GM19463 (cell line): ENCODE measurements around the gene NCBP3.
"Not testable (repeated sequence)": the region's sequence is repeated elsewhere in the genome, so short reads cannot be mapped to it uniquely, and the experiment has no call there.

Experiments
- ATAC-seq: cut with Tn5 transposase; IDR thresholded peaks from one replicate; pipeline ENCODE4 v1.9.1; 2021; ENCODE audit warnings: mild to moderate bottlenecking, moderate library complexity; ENCODE audit not compliant: unreplicated experiment

The NCBP3 gene

DNA sequence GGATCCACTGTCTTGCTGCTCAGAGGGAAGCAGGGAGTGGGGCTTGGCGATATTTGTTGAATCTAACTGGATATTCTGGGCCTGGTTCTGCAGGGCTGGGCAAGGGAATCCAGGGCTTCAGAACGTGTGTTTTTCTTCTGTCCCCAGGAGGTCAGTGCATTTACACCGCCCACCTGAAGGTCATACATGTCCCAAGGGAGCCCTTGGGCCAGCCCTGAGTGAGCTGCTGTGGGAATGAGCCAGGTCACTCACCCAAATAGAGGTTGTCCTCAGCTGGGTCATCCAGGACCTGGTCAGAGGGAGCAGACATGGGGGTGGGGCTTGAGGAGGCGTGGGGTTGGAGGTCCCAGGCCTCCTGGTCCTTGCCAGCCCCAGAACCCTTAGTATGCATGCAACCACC lies 36.2 kb upstream of the NCBP3 start:
- ATAC-seq = no peak

DNA sequence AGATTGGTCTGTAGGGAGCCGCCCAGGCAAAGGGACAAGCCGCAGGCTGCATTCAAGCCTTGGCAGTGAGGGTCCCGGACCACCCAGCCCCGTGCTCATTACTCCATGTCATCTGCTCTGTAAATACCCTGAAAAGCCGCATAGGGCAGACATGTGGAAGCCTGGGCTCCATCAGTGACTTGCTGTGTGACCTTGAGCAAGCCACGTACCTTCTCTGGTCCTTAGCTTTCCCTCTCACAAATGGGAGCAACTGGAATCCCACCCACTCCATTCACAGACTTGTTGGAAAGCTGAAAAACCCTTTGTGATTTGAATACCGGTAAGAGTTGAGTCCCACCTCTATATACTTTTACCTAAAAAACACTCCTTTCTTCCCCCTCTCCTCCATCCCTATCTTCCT lies 34.9 kb upstream of the NCBP3 start:
- ATAC-seq = no peak

DNA sequence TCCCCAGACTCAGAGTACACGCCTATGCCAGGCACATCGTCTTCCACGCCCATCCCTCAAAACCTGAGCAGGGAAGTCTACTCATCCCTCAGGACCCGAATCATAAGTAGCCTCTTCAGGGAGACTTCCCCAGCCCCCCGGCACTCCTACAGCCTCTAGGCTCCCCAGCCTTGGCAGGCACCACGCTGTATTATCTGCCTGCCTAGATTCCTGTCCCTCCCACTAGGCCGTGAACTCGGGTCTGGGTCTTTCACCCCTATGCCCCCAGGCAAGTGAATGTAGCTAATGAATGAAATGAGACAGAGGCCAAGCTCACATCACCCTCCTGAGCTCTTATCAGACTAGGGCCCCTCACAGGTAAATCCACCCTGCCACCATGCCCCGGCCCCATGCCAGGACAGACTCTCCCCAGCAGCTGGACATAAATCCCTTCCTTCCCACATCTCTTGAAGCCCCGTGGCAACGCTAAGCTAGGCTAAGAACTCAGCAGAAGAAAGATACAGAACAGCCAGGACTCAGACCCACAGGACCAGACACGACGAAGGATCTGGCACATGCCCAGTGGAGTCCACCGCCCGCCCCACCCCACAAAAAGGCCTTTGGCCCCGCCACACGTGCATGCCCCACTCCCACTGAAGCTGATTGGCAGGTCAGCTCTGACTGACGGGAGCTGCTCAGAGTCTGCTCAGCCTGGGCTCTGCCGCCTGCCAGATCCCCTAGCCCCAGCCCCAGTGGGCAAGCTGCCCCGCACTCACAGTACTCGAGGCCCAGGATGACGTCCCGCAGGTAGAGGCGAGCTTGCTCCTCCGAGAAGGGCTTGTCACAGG lies 33.8 kb upstream of the NCBP3 start:
- no peak for ATAC-seq

DNA sequence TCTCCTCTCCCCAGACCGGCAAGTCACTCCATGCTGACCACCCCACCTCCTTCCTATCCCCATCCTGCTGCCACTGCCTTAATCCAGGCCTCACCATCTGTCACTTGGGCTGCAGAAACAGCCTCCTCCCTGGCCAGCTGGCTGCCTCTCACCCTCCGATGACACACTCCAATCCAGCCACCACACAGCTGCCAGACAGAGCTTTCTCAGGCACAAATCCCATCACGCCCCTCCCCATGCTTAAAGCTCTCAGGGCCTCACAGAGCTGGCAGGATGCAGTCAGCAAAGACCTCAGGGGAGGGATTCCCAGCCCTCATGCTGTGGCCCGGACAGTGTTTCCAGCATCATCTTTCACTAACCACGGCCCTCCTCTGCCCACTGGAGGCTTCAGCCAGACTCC lies 33.1 kb upstream of the NCBP3 start:
- no peak for ATAC-seq

DNA sequence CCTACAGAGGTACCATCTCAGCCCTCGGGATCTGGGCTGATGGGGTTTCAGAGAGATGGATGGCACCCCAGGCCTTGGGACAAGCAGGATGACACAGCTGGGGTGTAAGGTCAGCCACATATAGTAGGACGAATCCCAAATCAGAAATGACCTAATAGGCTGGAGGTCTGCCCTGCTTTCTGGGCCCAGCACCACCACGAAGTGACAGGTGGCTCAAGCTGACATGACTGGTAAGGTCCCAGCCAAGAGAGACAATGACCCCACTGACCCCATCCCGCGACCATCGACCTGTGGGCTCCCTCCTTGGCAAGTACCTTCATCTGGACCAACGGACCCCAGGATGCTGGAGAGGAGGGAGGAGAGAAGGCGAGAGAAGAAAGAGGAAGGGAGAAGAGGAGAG lies 31.2 kb upstream of the NCBP3 start:
- no peak for ATAC-seq

DNA sequence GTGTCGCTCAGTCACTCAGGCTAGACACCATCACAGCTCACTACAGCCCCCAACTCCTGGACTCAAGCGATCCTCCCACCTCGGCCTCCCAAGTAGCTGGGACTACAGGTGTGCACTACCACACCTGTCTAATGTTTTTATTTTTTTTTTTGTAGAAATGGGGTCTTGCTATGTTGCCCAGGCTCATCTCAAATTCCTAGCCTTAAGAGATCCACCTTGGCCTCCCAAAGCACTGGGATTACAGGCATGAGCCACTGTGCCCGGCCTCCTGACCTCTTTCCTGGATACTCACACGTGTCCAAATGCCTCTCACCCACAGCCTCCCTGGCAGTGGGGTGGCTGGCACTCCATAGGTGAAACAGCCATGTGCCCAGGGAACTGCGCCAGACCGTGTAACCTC lies 29.3 kb upstream of the NCBP3 start:
- no peak for ATAC-seq

DNA sequence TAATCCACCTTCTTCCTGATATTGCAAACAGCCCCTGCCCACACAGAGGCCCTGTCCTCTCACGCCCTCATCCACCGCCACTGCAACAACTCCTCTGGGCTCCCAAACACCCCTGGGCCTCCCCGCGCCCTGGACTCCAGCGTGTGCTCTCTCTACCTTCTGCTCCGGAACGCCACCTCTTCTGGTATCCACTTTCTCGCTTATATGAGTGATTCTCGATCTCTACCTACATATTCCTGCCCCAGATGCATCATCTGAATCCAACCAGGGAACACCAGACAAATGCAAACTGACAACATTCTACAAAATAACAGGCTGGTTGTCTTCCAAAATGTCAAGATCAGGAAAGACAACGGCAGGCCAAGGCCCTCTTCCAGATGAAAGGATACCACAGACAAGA lies 27.8 kb upstream of the NCBP3 start:
- no peak for ATAC-seq

DNA sequence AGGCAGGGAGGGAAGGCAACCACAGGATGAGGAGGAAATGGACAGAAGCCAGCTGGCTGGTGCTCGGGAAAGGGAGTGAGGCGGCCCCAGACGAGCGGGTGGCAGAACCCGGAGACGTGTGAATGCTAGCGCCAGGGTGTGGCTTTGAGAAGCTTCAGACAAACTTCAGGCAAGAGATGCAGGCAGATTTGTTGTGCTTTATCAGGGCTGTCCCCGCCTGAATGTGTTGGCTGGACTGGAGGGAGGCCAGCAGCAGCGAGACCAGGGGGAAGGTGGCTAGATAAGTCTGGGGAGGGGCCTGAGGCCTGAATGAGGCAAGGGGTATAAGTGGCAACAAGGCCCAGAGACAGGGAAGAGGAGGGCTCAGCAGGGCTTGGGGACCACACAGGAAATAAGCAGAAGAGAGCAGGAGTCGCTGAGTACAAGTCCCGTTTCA lies 24.8 kb upstream of the NCBP3 start:
- ATAC-seq = no peak

DNA sequence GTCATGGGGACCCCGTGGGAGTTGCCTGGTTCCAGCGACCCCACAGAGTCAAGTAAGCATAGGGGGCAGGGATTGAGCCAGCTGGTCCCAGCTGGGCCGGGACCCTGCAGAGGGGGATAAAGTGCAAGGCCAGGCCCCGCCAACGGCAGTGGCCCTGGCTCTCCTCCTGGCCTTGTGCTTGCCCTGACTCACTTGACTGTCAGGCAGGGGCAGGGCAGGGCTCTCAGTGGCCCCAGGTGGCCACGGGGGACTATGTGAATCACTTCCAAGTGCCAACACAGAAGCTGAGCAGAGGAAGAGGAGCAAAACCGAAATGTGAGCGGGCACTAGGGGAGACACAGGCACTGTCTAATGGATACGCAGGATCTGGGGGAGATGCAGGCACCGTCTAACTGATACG lies 21.6 kb upstream of the NCBP3 start:
- no peak for ATAC-seq

DNA sequence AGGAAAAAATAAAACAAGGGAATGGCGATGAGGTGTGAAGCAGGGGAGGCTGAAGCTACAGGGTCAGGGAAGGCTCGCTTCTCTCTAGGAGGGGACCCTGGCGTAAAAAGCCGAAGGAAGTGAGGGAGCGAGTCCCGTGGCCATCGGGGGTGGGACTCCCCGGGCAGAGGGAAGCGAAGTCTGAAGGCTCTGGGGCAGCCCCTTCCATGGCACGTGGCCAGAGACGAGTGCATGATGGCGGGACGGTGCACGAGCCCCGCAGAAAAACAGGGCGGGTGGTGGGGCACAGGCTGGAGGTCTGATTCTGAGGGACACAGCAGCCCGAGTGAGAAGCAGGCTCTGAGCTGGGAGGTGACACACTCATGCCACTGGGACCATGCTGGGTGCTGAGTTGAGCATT lies 21.1 kb upstream of the NCBP3 start:
- ATAC-seq = no peak

DNA sequence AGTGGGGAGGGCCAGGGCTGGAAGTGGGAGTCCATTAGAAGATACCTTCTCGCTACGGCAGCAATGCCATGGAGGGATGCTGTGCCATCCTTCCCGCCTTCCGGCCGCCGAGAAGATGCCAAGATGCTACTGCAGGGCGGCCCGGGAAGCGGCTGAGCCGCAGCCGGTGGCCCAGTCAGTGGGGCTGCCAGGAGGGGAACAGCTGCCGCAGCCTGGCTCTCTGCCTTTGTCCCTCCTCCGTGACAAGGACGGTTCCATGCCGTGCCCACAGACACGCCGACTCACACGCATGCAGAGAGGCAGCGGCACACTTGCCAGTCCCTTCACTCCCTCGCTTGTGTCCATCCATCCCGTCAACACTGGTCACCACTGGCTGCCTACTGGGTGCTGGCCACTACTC lies 20.2 kb upstream of the NCBP3 start:
- no peak for ATAC-seq

DNA sequence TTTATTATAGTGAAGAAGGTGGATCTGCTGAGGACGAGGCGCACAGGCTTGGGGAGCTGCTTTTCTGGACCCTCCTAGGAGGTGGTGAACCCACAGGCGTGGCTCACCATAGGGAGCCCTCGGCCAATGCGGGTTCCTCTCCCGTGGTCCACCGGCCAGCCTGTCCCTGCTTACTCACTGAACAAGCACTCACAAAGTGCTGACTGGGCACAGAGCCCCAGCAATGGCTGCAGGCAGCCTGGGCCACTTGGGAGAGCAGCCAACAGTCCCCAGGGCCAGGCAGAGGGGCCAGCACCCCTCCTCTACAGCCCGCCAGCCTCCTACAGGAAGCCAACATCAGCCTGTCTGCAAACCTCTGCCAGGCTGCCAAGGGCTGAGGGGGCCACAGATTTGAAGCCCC lies 19.1 kb upstream of the NCBP3 start:
- no peak for ATAC-seq

DNA sequence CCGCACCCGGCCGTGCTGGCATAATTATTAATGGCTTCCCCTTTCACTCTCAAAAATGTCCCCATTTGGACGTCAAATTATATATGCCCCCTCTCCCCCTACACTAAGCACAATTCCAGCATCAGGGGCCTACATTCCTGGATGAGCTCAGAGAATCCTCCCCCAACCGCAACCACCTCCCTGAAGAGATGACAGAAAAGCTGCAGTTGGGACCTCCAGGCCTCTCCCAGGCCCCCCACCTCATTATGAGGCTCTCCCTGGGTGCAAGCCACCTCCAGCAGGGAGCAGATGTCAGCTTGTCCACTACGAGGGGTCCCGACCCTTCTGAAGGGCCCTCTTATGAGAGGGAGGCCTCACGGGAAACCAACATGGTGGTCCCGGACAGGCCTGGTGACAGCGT lies 18.5 kb upstream of the NCBP3 start:
- no peak for ATAC-seq

DNA sequence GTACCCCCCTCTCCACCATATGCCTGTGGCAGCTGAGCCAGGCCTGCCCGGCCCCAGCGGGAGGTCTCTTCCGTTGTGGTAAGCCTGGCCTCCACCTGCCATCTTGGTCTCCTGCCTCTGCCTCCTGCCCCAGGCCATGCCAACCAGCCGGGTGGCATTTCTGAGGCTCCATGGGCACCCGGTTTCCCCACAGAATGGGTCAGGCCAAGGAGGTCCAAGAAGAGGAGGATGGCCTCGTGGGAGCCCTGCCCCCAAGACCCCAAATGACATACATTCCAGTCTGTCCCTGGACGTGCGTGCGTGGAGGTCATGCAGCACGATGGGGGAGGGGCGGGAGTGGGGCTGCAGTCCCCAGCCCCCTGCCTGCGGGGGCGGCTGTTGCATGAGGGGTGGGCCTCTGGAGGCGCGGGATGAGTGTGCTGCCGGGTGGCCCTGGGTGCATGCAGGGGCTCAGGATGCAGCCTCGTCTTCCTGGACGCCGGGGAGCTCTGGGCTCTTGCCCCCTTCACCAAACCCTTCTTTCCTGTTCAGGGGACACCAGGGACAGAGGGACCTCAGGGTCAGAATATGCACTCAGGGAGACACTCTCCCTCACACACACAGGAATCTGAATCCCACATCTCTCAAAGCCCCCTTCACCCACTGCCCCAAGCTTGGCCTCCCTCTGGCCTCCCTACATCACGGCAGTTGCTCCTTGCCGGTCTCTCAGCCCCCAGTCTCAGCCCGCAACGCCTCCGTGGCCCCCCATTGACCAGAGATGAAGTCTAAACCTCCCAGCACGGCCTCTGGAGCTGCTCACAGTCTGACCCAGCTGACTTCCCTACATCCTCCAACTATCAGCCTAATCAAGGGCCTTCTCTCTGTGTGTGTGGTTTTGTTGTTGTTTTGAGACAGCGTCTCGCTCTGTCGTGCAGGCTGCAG lies 16.0 kb upstream of the NCBP3 start:
- ATAC-seq = no peak

DNA sequence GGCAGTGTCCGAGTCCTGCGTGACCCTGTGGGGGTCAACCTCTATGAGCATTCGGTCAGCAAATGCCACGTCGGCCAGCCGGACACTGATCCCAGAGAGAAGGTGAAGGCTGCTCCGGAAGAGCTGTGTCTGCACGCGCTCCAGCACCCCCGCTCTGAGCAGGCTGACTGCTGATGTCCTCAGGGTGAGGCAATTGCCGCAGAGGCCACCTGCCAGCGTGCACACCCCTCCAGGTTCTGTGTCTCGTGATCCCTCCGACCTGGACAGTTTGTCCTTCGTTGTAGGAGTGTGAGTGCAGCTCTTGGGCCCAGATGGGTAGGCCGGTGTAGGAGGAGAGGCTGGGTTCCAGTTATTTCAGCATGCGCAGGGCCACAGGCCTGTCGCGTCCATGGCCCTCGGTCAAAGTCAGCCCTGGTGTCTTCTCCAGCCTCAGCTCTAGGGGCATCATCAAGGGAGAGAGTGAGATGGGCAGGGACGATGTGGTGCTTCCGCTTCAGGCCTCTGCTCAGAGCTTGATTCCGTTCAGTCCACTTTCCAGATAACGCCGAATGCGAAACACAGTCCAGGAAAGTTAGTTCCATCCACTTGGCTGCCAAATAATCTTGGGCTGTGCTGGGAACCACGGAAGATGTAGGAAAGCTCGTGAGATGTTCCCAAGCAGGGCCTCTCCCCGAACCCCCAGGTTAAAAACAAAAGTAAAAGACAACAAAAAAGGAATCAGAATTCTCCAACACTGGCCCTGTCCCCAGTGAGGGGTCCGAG lies 15.1 kb upstream of the NCBP3 start:
- ATAC-seq = no peak

DNA sequence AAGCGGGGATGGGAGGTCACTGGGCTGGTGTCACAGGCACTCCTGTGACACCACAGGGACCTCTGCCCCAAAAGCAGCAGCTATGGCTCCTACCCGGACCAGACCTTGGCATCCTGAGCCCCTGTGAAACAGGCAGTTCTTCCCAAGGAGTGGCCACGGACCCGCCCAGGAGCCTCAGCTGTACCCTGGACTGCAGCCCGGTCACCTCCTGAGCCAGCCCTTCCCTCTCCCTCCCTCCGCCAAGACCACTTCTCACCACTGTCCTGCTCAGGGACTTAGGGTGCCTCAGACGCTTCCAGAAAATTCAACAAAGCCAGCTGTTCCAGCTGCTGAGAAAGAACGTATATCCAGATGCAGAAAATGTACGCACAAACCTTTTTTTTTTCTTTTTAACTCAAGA lies 13.9 kb upstream of the NCBP3 start:
- no peak for ATAC-seq

DNA sequence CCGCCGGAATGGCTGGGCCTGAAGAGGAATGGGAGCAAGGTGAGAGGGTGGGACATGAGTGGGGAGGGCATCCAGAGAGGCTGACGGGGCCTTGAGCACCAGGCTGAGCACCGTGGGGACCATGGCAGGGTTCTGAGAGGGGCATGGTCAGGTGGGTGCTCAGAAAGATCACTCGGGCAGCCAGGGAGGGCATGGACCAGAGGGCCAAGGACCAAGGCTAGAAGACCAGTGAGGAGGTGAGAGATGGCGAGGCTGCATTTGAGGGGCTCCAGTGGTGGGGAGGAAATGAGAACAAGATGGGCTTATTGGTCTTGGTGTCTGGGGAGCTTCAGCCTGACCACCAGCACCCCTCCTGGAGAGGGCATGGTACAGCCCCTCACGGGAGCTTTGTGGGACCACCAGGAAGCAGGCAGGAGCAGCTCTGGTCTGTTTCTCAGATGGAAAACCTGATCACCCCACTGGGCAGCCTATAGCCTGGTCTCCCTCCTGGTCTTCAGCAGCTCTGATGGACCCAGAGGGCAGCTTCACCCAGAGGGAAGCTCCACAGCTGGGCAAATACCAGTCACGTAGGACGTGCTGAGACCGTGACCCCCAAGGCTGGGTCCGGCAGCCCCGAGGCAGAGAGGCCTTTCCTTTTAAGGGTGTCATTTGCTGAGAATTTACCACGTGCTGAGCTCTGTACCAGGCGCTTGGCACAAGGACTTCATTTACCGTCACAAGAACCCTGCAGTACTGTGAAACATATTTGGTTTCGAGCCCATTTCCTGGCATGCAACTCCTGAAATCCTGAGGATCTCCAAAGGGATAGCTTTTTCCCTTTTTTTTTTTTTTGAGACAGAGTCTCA lies 11.4 kb upstream of the NCBP3 start:
- no peak for ATAC-seq

DNA sequence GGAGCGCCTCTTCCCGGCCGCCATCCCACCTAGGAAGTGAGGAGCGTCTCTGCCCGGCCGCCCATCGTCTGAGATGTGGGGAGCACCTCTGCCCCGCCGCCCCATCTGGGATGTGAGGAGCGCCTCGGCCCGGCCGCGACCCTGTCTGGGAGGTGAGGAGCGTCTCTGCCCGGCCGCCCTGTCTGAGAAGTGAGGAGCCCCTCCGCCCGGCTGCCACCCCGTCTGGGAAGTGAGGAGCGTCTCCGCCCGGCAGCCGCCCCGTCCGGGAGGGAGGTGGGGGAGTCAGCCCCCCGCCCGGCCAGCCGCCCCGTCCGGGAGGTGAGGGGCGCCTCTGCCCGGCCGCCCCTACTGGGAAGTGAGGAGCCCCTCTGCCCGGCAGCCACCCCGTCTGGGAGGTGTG lies 8.2 kb upstream of the NCBP3 start:
- not testable (repeated sequence) for ATAC-seq

DNA sequence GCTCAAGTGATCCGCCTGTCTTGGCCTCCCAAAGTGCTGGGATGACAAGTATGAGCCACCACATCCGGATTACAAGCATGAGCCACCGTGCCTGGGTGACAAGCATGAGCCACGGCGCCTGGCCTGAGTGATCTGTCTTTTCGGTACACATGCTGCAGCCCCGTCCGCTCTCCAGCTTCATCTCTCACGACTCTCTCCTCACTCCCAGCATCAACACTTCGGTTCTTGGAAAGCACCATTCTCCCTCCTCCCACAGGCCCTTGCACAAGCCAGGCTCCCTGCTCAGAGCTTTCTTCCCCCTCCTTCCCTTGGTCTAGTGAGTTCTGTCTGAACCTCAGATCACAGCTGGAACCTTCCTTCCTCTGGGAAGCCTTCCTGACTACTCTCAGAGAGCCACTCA lies 6.5 kb upstream of the NCBP3 start:
- ATAC-seq = no peak

DNA sequence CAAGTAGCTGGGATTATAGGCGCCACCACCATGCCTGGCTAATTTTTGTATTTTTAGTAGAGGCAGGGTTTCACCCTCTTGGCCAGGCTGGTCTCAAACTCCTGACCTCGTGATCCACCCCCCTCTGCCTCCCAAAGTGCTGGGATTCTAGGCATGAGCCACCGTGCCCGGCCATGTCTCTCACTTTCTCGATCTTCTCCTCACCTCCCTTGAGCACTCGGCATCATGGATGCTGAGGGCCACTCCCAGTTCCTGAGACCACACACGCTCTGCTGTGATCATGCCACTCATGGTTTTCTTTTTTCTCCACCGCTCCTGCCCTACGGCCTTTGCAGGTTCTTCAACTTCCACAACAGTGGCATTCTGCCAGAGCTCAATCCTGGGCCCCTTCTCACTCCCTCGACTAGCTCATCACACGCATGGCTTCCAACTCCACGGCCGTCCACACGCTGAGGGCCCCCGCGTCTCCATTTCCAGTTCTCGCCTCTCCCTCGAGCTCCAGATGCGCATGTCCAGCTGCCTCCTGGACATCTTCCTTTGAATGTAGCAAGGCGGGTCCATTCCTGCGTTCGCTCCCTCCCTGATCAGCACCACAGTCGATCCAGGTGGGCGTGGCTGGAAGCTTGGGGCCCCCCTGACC lies 5.5 kb upstream of the NCBP3 start:
- no peak for ATAC-seq
